SK-MEL-5 (cell line): Measurements from ENCODE around the gene SH2B2. TPM values are rescaled to one million over a fixed set of nuclear protein-coding genes. Genes with fewer than 3 reads are reported as not detected.

Experiments
- DNase-seq: peaks from one replicate; pipeline ENCODE4 v3.0.0-alpha.2; 2016; ENCODE audit warnings: low read depth, low spot score
- in situ Hi-C: cut with HindIII; loops from 2 replicates; pipeline ENCODE4 v1.10.0; 2016; ENCODE audit warnings: low sequenced_read_pairs, high pct_unique_total_duplicates, low pct_unique_long_range_greater_than_20kb
- total RNA-seq: library from RNA; depleted of rRNA; stranded (reverse); fragments of >200 nt; shearing (Covaris generic); gene quantifications from 2 replicates; pipeline ENCODE4 v1.2.3, GENCODE V29; 2014

SH2B2 gene
- total RNA-seq, 1 experiment from 2014 or later: 2.5 TPM

DNA sequence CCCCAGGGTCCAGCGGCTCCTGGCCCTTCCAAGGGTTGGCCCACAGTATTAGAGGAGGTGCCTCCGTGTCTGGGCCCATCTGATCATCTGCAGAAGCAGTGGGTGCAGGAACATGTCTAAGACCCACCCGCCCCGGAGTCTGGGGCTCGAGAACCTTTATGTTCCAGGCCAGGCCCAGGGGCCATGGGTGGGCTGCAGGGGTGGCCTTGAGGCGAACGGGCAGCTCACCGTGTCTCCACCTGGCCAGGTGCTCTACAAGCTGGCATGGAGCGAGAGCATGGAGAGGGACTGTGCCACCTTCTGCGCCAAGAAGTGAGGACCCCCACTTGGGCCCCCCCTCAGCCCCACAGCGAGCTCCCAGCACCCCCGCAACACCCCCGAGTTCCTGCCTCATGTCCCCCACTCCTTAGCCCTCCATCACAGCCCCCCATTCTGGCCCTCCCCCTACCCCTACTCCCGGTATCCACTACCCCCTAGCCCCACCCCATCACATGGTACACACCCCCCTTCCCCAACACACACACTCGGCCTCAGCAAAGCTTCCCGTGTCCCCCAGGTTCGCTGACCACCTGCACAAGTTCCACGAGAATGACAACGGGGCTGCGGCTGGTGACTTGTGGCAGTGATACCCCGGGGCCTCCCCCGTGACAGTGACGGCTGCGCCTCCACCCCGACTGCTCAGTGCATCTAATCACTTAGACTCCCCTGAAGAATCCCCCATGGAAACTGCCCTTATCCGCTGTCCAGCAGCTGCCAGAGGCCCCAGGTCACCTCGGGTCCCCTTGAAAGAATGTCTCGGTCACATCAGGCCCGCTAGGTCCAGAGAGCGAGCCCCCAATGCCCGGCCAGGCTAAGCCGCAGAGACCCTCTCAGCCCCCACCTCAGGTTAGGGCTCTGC lies 4.0 kb upstream of the SH2B2 start:
- in situ Hi-C loops: no loop called here
- DNase-seq: no peak

DNA sequence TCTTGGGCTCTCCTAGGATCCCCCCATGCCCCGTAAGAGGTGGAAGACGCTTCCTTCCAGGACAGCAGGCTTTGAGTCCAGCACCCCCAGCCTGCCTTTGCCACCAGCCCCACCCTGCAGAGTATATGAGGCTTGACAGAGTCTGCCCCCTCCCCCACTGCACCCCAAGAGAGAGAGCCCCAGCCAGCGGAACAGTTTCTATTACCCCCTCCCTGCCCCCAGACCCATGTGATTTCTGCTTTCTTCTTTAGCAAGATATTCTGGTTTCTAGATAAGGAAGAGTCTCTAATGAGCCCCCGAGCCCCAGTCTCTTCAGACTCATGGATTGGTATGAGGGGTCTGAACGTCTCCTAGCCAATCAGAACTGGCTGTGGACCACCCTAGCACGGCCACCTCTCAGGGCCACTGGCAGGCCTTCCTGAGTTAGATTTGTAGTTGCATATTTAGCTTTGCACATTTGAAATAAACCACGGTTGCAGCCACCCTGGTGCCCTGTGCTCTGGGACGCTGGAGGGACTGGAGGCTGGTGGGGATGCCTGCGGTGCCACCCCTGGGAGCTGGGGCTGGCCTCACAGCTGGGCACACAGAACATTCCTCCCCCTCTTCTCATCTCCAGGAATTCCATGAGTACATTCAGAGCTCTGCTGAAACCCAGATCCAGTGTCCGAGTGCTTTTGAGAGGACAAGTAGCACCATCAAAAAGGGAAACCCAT lies 3.0 kb upstream of the SH2B2 start:
- DNase-seq: no peak
- in situ Hi-C loops: no loop called here

DNA sequence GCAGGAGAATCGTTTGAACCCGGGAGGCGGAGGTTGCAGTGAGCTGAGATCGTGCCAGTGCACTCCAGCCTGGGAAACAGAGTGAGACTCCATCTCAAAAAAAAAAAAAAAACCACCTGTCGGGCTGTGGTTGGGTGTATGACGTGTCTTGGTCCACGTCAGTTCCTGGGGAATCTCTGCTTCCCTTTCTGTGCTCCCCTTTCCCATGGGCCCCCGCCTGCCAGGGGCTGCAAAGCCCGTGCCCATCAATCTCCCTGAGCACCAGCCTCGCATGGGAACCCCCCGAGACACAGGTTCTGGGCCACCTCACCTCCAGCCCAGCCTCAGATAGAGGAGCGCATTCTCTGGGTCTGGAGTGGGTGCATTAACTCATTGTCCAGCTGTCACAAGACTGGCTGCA lies 2.3 kb upstream of the SH2B2 start:
- in situ Hi-C loops: no loop called here
- DNase-seq: no peak

DNA sequence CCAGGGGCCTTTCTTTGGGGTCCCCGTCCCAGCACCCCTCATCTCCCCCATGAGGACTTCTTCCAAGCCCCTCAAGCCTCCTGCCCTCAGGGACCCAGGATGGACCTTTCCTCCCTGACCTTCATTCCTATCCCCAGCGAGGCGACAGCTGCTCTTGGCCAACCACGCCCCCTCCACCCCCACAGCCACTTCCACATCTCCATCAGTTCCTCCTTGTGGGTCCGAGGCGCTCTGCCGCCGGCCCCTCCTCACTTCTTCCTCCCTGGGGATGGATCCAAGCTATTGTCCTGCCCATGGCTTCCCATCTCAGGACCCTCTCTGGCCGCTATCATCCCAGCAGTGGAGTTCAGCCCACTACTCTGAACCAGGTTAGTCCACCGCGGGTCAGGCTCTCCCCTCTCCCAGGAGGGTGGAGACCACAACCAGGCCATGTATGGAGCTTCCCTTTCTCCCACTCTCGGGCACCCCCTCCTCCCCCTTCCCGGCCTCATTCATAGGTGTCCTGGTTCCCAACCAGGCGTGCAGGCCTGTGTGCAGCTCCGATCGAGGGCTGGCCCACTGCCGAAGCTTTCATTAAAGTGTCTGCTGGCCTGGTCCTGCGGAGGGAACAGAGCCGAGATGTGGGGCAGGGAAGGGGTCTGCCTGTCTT lies 1.7 kb upstream of the SH2B2 start:
- in situ Hi-C loops: no loop called here
- DNase-seq: no peak

DNA sequence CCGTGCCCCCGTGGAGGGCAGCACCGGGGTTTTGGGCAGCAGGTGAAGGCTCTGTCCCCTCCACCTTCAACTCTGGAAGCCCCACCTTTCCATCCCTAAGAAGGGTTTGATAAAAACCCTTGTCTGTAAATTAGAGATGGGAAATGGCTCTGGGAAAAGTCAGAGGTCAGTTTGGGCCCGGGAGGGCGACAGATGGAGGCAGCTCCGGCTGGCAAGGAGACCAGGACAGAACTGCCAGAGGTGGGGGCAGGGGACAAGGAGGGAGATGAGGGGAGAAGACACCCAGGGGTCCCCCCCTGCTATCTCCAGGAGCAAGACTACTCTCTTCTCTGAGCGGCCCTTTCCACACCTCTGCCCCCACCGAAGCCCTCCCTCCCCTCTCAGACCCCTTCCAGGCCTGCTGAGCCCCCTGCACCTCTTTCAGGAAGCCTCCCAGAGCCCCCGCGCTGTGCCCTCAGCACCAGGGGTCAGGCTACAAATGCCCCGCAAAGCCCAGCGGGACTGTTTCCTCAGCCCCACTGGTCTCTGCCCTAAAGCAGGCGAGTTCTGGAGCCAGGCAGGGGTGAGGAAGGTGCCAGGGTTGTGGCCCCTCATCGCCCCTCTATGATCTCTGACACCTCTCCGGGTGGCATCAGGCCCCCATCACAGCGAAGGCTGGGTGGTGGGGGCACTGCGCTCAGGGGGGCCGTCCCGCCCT lies 980 bp upstream of the SH2B2 start:
- in situ Hi-C loops: no loop called here
- DNase-seq: no peak

DNA sequence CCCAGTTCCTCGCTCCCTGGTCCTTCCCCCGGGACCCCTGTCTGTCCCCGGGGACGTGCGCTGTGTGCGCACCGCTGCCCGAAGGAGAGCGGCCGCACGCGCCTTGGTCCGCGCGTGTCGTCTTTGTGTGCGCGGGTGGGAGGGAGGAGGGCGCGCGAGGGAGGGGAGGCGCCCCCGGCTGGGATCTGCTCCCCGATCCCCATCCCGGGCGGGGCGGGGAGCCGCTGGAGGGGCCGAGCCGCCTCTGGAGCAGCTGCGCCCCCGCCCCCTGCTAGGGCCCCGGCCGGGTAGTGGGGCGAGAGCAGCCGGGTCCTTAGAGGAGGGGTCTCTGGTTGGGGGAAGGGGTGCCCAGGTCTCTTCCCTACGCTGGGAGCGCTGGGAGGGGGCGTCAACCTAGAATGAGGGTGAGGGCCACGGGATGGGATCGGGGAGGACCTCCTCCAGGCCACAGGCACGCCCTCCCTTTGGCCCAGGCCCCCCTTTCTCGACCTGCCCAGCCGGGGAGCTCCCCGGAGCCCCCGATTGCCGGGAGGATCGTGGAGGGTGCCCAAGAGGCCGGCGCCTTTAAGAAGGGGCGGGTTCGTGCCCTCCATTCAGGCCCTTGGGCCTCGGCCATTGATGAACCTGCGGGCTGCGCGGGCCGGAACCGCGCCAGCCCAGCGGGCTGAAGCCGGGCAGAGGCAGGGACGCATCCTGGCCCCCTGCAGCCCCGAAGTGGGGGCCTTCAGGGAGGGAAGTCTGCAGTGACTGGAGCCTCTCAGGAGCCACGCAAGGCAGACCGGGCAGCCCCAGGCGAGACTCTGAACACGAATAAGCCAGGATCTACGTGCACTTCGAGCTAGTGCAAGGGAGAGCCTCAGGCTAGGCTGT lies 678 bp downstream of the SH2B2 start:
- DNase-seq: peak; percentile 47
- in situ Hi-C loops: no loop called here

DNA sequence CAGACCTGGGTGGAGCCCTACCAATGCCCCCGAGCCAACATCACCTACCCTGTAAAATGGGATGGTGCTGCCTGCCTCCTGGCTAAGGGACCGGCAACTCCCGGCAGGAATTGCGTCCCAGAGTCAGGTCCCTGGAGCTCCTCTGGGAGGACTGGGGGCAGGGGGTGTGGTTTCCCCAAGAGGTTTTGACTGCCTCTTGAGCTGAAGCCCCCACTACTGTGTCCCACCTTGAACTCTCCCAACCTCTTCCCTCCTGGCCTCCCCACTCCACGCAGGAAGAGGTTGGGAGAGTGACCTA lies 1.3 kb downstream of the SH2B2 start:
- in situ Hi-C loops: no loop called here

DNA sequence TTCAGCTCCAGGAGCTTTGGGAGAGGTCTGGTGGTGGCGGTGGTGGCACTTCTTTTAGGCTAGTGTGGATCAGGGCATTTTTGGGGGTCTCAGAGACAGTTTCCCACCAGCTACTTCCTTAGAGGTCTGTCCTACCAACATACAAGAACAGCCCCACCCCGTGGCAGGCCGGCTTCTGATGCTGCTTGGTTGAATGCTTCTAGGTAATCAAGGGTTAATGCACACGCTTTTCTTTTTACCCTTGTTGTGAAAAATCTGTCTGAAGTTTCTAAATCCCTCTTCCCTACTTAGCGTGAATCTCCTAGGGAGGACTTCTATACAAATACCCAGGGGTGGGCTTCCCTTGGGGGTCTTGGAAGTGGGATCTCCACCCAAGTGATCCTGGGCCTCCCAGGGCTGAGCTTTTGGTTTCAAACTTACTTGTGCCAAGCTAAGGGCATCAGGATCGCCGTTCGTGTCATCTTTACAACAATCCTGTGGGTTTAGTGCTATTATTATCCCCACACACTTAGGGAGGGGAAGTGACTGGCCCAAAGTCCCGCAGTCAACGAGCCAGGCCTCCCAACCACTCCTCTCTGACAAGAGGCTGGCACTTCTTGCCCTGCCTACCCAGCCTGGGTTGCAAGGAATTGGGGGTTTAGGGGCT lies 1.7 kb downstream of the SH2B2 start:
- DNase-seq: peak; percentile 31

More for the DNA sequence above, 1.3 kb downstream of the SH2B2 start:
- no peak for DNase-seq

DNA sequence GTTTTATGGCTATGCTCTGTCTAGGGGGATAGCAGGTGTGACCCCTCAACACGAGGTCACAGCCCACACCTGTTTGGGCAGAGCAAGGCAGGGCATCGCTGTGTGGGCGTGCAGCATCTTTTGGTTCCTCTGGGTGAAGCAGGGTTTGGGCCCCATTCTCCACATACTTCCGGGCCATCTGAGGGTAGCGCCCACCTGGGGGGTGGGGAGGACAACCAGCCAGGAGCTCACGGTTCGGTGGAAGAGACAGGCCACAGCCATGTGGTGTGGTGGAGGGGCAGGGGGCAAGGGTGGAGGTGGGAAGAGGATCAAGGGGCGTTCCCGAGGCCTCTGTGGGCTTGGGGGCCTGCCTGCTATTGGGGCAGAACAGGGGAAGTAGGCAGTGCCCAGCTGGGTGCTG lies 2.4 kb downstream of the SH2B2 start:
- in situ Hi-C loops: no loop called here

More for the DNA sequence above, 1.7 kb downstream of the SH2B2 start:
- in situ Hi-C loops: no loop called here

DNA sequence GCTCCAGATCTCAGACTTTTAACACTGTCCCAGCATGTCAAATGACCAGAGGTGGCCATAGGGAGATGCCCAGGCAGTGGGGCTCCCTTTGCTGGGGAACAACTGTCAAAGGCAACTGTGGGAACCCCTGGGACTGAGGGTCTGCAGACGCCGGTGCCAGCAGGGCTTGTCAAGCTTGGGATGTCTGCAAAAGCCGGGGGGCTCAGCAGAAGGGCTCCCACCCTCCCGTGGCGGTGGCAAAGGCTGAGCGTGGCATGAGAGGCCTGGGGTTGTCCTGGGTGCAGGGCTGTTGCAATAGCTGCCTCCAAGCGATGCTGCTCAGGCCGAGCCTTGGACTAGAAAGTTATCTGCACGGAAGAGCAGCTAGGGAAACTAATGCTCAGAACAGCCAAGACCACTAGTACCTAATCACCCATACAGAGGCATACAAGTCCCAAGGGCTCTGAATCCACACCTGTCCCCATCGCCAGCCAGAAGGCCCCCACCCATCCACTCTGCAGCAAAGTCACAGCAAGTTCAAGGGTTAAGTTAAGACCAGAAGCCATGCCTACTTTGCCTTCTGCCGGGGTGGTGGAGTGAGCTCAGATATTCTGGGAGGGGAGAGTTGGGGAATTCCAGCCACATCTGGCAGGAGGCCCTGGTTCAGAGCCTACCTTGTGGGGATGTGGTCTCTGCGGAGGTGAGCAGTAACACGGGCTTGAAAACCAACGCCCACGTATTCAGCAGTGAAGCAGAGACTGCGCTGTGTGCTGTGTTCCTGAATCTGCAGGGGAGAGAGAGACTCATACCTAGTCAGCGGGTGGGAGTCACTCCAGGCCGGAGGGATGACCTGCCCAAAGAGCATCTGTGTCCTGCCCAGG lies 4.6 kb downstream of the SH2B2 start:
- DNase-seq: no peak
- in situ Hi-C loops: no loop called here

More for the DNA sequence above, 2.4 kb downstream of the SH2B2 start:
- DNase-seq: no peak

DNA sequence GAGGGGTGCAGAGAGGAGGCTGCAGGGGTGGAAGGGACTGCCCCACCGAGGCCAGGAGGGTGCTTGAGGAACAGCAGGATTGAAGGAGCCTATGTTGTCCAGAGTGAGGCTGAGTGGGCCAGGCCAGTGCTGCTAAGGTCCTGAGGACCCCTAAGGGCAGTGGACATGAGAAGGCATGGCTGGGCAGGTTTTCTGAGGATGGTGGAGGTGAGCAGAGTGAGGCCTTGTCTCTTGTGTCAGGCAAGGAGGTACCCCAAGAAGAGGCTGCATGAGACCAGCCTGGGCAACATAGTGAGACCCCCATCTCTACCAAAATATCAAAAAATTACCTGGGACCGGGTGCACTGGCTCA lies 5.2 kb downstream of the SH2B2 start:
- no peak for DNase-seq
- in situ Hi-C loops: no loop called here

DNA sequence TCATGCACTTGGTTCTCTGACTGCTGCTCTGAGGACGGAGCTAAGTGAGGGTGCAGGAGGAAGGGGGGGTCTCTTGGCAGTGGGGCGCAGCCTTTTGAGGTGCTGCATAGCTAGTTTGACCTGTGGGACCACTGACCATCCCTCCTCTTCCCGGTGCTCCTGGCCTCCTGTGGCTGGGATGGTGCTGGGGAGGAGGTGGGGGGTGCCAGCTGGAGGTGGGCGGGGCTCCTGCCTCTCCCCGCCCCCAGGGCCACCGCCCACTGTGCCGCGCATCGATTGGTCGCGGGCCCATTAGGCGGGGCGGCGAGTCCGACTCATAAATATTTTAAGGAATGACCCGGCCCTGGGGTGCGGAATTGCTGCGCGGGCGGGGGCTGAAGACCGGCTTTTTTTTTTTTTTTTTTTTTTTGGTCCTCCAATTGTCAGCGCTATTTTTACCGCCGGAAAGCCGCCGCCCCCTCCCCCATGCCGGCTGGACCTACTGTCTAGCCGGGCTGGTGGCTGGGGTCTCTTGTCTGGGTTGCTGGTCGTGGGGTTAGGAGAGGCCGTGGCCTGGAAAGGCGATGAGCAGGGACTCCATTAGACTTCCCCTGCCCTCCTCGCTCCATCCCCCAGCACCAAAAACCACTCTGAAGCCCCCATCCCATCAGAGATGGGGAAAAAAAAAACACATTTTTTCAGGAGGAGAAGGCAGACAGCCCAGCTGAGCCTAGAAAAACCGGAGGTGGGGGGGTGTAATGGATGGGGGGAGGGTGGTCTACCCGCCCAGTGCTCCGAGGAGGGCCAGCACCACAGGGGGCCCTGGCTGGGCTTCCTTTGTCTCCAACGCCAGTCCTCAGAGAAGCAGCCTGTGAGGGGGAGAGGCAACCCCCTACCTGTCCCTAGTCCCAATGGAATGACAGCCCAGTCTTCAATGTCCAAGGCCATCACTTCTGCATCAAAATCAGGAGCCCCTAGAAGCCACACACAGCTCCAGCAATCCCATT lies 6.4 kb downstream of the SH2B2 start:
- DNase-seq: no peak
- in situ Hi-C loops: no loop called here

DNA sequence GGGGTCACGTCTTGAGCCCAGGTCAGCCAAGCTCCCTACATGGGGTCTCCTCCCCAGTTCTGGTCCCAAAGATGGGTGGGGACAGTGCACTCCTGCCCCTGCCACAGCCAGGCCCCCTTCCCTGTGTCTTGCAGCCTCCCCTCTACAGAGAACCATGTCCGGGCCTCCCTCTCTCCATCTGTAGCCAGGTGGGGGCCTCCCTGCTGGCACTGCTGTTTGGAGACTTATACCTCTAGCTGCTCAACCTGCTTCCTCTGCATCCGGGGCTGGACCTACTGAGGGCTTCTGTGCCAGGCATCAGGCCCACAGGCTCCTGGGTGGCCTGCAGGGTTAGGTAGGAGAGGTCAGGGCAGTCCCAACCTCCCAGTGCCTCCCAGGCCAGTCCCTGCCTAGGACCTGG lies 7.9 kb downstream of the SH2B2 start:
- no peak for DNase-seq
- in situ Hi-C loops: no loop called here

DNA sequence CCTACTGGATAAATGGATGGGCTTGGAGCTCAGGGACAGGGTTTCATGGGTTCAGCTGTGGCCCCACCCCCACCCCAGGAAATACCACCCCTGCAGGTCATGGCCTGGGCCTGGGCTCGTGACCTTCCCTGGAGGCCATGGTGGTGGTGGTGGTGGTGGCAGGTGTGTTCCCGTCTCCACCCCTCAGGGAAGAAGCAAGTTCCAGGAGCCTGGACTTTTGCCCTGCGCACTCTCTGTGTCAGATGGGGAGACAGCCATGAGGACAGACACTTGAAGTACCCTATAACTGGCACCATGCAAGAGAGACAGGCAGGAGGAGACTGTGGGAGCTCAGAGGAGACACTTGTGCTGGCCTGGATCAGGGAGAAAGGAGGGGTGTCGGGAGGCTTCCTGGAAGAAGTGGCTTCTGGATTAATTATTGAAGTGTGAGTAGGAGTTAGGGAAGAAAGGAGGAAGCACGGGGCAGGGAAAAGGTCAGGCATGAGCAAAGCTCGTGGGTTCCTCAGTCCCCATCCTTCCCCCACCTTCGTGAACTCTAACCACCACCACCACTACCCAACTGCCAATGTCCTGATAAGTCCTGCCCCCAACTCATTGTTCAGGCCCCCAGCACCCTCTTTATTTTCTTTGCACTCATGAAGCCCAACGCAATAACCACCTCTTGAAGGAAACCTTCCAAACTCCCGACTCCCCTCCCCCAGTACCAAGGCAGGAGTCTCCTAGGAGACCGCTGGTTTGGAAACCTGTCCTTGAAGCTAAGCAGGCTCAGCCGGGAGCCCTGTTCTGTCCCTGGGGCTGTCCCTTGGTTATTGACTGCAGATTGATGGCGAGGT lies 8.9 kb downstream of the SH2B2 start:
- in situ Hi-C loops: no loop called here
- DNase-seq: no peak
